H9 (cell line): ENCODE measurements around the gene ZG16. TPM values are rescaled to one million over a fixed set of nuclear protein-coding genes. Genes with fewer than 3 reads are reported as not detected.

ENCODE experiments used
- DNase-seq: peaks from one replicate; pipeline ENCODE4 v3.0.0-alpha.2; 2017
- H2AFZ ChIP-seq: one replicate; pipeline ENCODE4 v1.6.1; 2013; ENCODE audit warnings: mild to moderate bottlenecking, low read length, control low read depth, moderate library complexity
- H2AK5ac ChIP-seq: 2 replicates; pipeline ENCODE4 v1.6.1; 2013; ENCODE audit warnings: low read length, control low read depth, mixed read lengths; ENCODE audit not compliant: insufficient read length
- H2BK120ac ChIP-seq: one replicate; pipeline ENCODE4 v1.6.1; 2013; ENCODE audit warnings: low read depth, mild to moderate bottlenecking, low read length, control low read depth, inconsistent platforms; ENCODE audit not compliant: poor library complexity, severe bottlenecking
- H2BK12ac ChIP-seq: 2 replicates; pipeline ENCODE4 v1.6.1; 2013; ENCODE audit warnings: low read length, control low read depth, mixed read lengths, low read depth; ENCODE audit not compliant: insufficient read length
- H2BK15ac ChIP-seq: 2 replicates; pipeline ENCODE4 v1.6.1; 2013; ENCODE audit warnings: low read depth, low read length, control low read depth
- H2BK20ac ChIP-seq: one replicate; pipeline ENCODE4 v1.6.1; 2013; ENCODE audit warnings: low read depth, mild to moderate bottlenecking, low read length, control low read depth, inconsistent platforms; ENCODE audit not compliant: poor library complexity, severe bottlenecking
- H2BK5ac ChIP-seq: 2 replicates; pipeline ENCODE4 v1.6.1; 2013; ENCODE audit warnings: low read length, control low read depth, mixed read lengths; ENCODE audit not compliant: insufficient read length
- H3K14ac ChIP-seq: 2 replicates; pipeline ENCODE4 v1.6.1; 2013; ENCODE audit warnings: low read length, control low read depth; ENCODE audit not compliant: insufficient read depth
- H3K18ac ChIP-seq: 2 replicates; pipeline ENCODE4 v1.6.1; 2013; ENCODE audit warnings: low read depth, mild to moderate bottlenecking, mixed read lengths, low read length, control low read depth; ENCODE audit not compliant: insufficient read length
- H3K23ac ChIP-seq: 2 replicates; pipeline ENCODE4 v1.6.1; 2013; ENCODE audit warnings: low read length, control low read depth, mixed read lengths, low read depth; ENCODE audit not compliant: insufficient read length
- H3K23me2 ChIP-seq: 2 replicates; pipeline ENCODE4 v1.6.1; 2013; ENCODE audit warnings: low read depth, mild to moderate bottlenecking, mixed read lengths, low read length, control low read depth; ENCODE audit not compliant: insufficient read length, poor library complexity, severe bottlenecking
- H3K27ac ChIP-seq: 2 replicates; pipeline ENCODE4 v1.5.1; 2013; ENCODE audit warnings: low read length, control low read depth, mixed read lengths, low read depth; ENCODE audit not compliant: insufficient read length
- H3K27me3 ChIP-seq: 2 replicates; pipeline ENCODE4 v1.6.1; 2013; ENCODE audit warnings: low read length, control low read depth, inconsistent platforms; ENCODE audit not compliant: insufficient read depth
- H3K4ac ChIP-seq: 2 replicates; pipeline ENCODE4 v1.6.1; 2013; ENCODE audit warnings: low read depth, mild to moderate bottlenecking, control low read depth, inconsistent platforms, low read length, moderate library complexity
- H3K4me1 ChIP-seq: 2 replicates; pipeline ENCODE4 v1.6.1; 2013; ENCODE audit warnings: low read length, control low read depth, inconsistent platforms; ENCODE audit not compliant: insufficient read depth
- H3K4me2 ChIP-seq: 2 replicates; pipeline ENCODE4 v1.6.1; 2013; ENCODE audit warnings: low read length, control low read depth, mixed read lengths; ENCODE audit not compliant: insufficient read length, insufficient read depth
- H3K56ac ChIP-seq: 2 replicates; pipeline ENCODE4 v1.6.1; 2013; ENCODE audit warnings: low read depth, mild to moderate bottlenecking, mixed read lengths, low read length, control low read depth; ENCODE audit not compliant: insufficient read length
- H3K79me1 ChIP-seq: 2 replicates; pipeline ENCODE4 v1.6.1; 2013; ENCODE audit warnings: low read depth, mild to moderate bottlenecking, moderate library complexity, low read length, control low read depth, inconsistent platforms; ENCODE audit not compliant: insufficient read depth, poor library complexity, severe bottlenecking
- H3K79me2 ChIP-seq: 2 replicates; pipeline ENCODE4 v1.6.1; 2013; ENCODE audit warnings: low read length, control low read depth, inconsistent platforms; ENCODE audit not compliant: insufficient read depth
- H3K9ac ChIP-seq: 2 replicates; pipeline ENCODE4 v1.6.1; 2013; ENCODE audit warnings: low read length, control low read depth, mixed read lengths; ENCODE audit not compliant: insufficient read length; ENCODE audit errors: extremely low read depth
- H3K9me3 ChIP-seq: one replicate; pipeline ENCODE4 v1.6.1; 2013; ENCODE audit warnings: low read depth, low read length, inconsistent platforms; ENCODE audit not compliant: control insufficient read depth
- H3T11ph ChIP-seq: one replicate; pipeline ENCODE4 v1.6.1; 2013; ENCODE audit warnings: mild to moderate bottlenecking, low read length, control low read depth, inconsistent platforms
- H4K20me1 ChIP-seq: one replicate; pipeline ENCODE4 v1.6.1; 2013; ENCODE audit not compliant: control insufficient read depth, insufficient read length, insufficient read depth
- H4K5ac ChIP-seq: 2 replicates; pipeline ENCODE4 v1.6.1; 2013; ENCODE audit warnings: low read depth, mild to moderate bottlenecking, mixed read lengths, low read length, control low read depth; ENCODE audit not compliant: insufficient read length
- H4K8ac ChIP-seq: replicated peaks from 2 replicates; pipeline ENCODE4 v1.6.1; 2013; ENCODE audit warnings: low read length, control low read depth, mixed read lengths, low read depth; ENCODE audit not compliant: insufficient read length
- H4K91ac ChIP-seq: 2 replicates; pipeline ENCODE4 v1.6.1; 2013; ENCODE audit warnings: low read depth, mild to moderate bottlenecking, moderate library complexity, mixed read lengths, low read length, control low read depth; ENCODE audit not compliant: insufficient read length
- H3K27ac Mint-ChIP-seq, 3 experiments: 2 replicates in 2 of 3; 3 replicates in 1 of 3; pipeline ENCODE4 v1.8.0; 2020 to 2021; ENCODE audit warnings: mixed read lengths in 3 of 3, mild to moderate bottlenecking in 1 of 3, moderate library complexity in 1 of 3
- H3K27me3 Mint-ChIP-seq: 2 replicates; pipeline ENCODE4 v1.8.0; 2021; ENCODE audit warnings: low read depth, mild to moderate bottlenecking, moderate library complexity, mixed read lengths
- H3K36me3 Mint-ChIP-seq, 3 experiments: 2 replicates in 2 of 3; 3 replicates in 1 of 3; pipeline ENCODE4 v1.8.0; 2020 to 2021; ENCODE audit warnings: low read depth in 3 of 3, mixed read lengths in 3 of 3; ENCODE audit not compliant: insufficient read depth in 1 of 3
- H3K4me1 Mint-ChIP-seq, 2 experiments: 2 replicates each; pipeline ENCODE4 v1.8.0; 2020; ENCODE audit warnings: mixed read lengths in 2 of 2
- H3K4me3 Mint-ChIP-seq, 2 experiments: 2 replicates in 1 of 2; 3 replicates in 1 of 2; pipeline ENCODE4 v1.8.0; 2020 to 2021; ENCODE audit warnings: mild to moderate bottlenecking in 2 of 2, mixed read lengths in 2 of 2, moderate library complexity in 1 of 2
- H3K9me3 Mint-ChIP-seq, 2 experiments: 2 replicates in 1 of 2; 3 replicates in 1 of 2; pipeline ENCODE4 v1.8.0; 2020; ENCODE audit warnings: mild to moderate bottlenecking in 2 of 2, mixed read lengths in 2 of 2, moderate library complexity in 1 of 2
- CTCF ChIP-seq: fragments of 200-600 bp; sonication (generic); conservative IDR thresholded peaks from 3 replicates; pipeline ENCODE4 v1.8.0; 2021; ENCODE audit warnings: antibody characterized with exemption, mild to moderate bottlenecking
- WGBS: extraction: QIAGEN DNeasy Blood & Tissue Kit; methylation state at CpG from one replicate; pipeline ENCODE4 v1.1.7; 2013; ENCODE audit warnings: missing lambda C conversion rate, low lambda C conversion rate, mixed read lengths; ENCODE audit not compliant: insufficient read length; ENCODE audit errors: extremely low coverage; 5-methylcytosine and 5-hydroxymethylcytosine counted together
- total RNA-seq: library from RNA; stranded (reverse); gene quantifications from 2 replicates; pipeline ENCODE4 v1.2.1, GENCODE V29; 2021

The ZG16 gene
- total RNA-seq, 1 experiment from 2014 or later, result not detected

DNA sequence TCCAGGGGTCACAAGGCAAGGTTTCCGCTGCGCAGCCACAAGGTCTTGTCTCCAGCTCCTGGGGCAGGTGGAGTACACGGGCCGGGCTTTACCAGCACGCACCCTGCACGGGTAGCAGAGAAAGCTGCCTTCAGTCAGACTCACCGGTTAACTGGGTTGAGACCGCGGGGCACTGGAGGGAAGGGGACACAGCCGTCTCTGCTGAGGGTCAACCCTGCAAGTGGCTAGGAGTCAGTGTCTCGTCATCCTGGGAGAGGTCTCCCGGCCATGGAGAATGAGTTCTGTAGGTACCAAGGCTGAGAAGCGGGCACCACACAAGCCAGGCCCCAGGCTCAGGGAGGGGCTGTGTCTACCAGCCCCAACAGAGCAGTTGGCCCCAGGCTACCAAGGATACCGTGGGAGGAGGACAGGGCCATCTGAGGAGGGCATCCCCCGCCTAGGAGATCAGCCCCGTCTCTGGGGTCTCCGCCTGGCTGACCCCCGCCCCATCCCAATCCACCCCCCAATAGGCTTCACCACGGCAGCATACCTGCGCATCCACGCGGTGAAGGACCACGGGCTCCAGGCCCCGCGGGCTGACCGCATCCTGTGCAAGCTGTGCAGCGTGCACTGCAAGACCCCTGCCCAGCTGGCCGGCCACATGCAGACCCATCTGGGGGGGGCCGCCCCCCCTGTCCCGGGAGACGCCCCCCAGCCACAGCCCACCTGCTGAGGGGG, 31.1 kb downstream of the ZG16 start:
- no peak overlapping the region for H2AK5ac ChIP-seq
- no peak overlapping the region for H3K9ac ChIP-seq
- no peak overlapping the region for H3K18ac ChIP-seq
- Mint-ChIP-seq H3K27me3 (no peaks in the 10 kb centered on the region; the same call in 1 of the 2 replicates), H3K9me3 (no peaks in the 10 kb centered on the region; a peak in 1 of 5 replicates), H3K4me1 (peaks cover 45 to 57% of the 10 kb centered on the region in 2 experiments), H3K36me3 (peaks cover 12 to 37% (median 13%) of the 10 kb centered on the region in 3 experiments), H3K4me3 (peak overlapping the region; percentile 85), H3K27ac (peak overlapping the region in 2 of 3 experiments; percentile 70 to 98; a peak in 4 of 7 replicates)
- H2BK12ac ChIP-seq, result no peak overlapping the region
- H3K9me3 ChIP-seq, result no peaks in the 10 kb centered on the region
- no peak overlapping the region for H3K4ac ChIP-seq
- no CpG with 5 or more reads among the region's 31 CpGs for WGBS
- H3K23me2 ChIP-seq, result peaks cover 42% of the 10 kb centered on the region
- no peaks in the 10 kb centered on the region for H3K27me3 ChIP-seq
- no peak overlapping the region for H2BK15ac ChIP-seq
- no peak overlapping the region for H3K56ac ChIP-seq
- H3K23ac ChIP-seq, result no peak overlapping the region
- H2BK20ac ChIP-seq, result no peak overlapping the region
- peak overlapping the region; percentile 85 for H3K4me2 ChIP-seq
- no peak overlapping the region for H4K91ac ChIP-seq
- no peak overlapping the region for H2BK5ac ChIP-seq
- H3K4me1 ChIP-seq, result peaks cover 6% of the 10 kb centered on the region; the same call in 1 of the 2 replicates
- H3K79me1 ChIP-seq, result no peaks in the 10 kb centered on the region
- no peak overlapping the region for H4K5ac ChIP-seq
- no peaks in the 10 kb centered on the region for H4K20me1 ChIP-seq
- no peak overlapping the region for H4K8ac ChIP-seq
- H3K14ac ChIP-seq, result no peak overlapping the region; the same call in 1 of the 2 replicates
- no peak overlapping the region for H3T11ph ChIP-seq
- H2AFZ ChIP-seq, result no peak overlapping the region
- no peak for TF ChIP-seq CTCF
- no peak for DNase-seq
- peaks cover 2% of the 10 kb centered on the region; the same call in 1 of the 2 replicates for H3K79me2 ChIP-seq
- no peak overlapping the region for H2BK120ac ChIP-seq
- H3K27ac ChIP-seq, result no peak overlapping the region
